Measurements from ENCODE around the gene IQCB1.

Gene IQCB1

DNA sequence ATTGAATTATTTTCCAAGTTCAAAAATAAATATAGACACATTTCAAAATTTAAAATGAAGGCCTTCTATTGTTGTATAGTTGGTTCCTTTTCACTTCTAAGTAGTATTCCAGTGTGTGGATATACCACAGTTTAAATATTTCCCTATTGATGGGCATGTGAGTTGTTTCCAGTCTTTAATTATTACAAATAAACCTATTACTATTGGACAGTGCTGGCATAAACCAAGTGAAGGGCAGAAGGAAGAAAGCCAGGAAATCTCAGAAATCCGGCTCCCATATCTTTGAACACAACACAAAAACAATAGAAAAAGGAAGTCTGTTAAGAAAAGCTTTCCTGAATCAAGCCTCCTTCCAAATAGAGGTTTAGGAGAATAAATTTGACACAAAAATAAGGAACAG is 111.4 kb downstream of the IQCB1 start:
- ATAC-seq: no peak
- TF ChIP-seq ZNF8 (CRISPR knock-in tag; IDR thresholded peaks at IDR 0.05) (peak; percentile 89), ESRRG (CRISPR knock-in tag; IDR thresholded peaks at IDR 0.05) (no peak)

DNA sequence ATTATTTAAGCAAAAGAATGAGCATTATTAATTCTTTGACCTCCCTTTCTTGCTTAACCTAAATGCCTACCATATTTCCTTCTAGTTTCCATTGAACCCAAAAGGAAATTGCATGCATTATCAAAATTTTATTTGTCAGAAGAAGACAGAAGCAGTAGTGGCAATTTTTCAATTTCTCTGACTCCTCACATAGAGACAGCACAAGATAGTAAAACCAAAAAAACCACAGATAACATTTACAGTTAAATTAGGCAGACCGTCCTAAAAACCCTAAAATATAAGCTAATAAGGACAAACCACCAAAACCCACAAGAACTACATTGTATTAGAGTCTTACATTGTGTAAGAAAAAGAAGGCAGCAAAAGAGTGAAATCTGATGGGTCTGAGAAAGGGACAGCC is 112.4 kb downstream of the IQCB1 start:
- TF ChIP-seq, protein P1, sequence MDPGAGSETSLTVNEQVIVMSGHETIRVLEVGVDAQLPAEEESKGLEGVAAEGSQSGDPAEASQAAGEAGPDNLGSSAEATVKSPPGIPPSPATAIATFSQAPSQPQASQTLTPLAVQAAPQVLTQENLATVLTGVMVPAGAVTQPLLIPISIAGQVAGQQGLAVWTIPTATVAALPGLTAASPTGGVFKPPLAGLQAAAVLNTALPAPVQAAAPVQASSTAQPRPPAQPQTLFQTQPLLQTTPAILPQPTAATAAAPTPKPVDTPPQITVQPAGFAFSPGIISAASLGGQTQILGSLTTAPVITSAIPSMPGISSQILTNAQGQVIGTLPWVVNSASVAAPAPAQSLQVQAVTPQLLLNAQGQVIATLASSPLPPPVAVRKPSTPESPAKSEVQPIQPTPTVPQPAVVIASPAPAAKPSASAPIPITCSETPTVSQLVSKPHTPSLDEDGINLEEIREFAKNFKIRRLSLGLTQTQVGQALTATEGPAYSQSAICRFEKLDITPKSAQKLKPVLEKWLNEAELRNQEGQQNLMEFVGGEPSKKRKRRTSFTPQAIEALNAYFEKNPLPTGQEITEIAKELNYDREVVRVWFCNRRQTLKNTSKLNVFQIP (CRISPR knock-in tag; IDR thresholded peaks at IDR 0.05; ENCODE audit: borderline replicate concordance, low read depth): no peak
- TF ChIP-seq RARB (CRISPR knock-in tag; IDR thresholded peaks at IDR 0.05) (no peak), GLIS3 (CRISPR knock-in tag; IDR thresholded peaks at IDR 0.05) (no peak), ZNF8 (CRISPR knock-in tag; IDR thresholded peaks at IDR 0.05) (no peak), ZNF70 (CRISPR knock-in tag; IDR thresholded peaks at IDR 0.05) (no peak), ISL1 (CRISPR knock-in tag; IDR thresholded peaks at IDR 0.05) (no peak), ARNTL (CRISPR knock-in tag; IDR thresholded peaks at IDR 0.05; ENCODE audit: borderline replicate concordance, low read depth) (no peak), BACH2 (CRISPR knock-in tag; IDR thresholded peaks at IDR 0.05; ENCODE audit: borderline replicate concordance) (no peak), ZNF565 (CRISPR knock-in tag; conservative IDR thresholded peaks at IDR 0.05; ENCODE audit: low read depth) (no peak), ESRRG (CRISPR knock-in tag; IDR thresholded peaks at IDR 0.05) (no peak), TOX (CRISPR knock-in tag; IDR thresholded peaks at IDR 0.05; ENCODE audit: borderline replicate concordance) (no peak), SNAI2 (CRISPR knock-in tag; IDR thresholded peaks at IDR 0.05) (no peak), ZFP30 (CRISPR knock-in tag; IDR thresholded peaks at IDR 0.05) (no peak), CSDC2 (CRISPR knock-in tag; IDR thresholded peaks at IDR 0.05) (no peak)
- TF ChIP-seq, protein P2, sequence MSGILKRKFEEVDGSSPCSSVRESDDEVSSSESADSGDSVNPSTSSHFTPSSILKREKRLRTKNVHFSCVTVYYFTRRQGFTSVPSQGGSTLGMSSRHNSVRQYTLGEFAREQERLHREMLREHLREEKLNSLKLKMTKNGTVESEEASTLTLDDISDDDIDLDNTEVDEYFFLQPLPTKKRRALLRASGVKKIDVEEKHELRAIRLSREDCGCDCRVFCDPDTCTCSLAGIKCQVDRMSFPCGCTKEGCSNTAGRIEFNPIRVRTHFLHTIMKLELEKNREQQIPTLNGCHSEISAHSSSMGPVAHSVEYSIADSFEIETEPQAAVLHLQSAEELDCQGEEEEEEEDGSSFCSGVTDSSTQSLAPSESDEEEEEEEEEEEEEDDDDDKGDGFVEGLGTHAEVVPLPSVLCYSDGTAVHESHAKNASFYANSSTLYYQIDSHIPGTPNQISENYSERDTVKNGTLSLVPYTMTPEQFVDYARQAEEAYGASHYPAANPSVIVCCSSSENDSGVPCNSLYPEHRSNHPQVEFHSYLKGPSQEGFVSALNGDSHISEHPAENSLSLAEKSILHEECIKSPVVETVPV (CRISPR knock-in tag; IDR thresholded peaks at IDR 0.05): no peak
- TF ChIP-seq, protein P3, sequence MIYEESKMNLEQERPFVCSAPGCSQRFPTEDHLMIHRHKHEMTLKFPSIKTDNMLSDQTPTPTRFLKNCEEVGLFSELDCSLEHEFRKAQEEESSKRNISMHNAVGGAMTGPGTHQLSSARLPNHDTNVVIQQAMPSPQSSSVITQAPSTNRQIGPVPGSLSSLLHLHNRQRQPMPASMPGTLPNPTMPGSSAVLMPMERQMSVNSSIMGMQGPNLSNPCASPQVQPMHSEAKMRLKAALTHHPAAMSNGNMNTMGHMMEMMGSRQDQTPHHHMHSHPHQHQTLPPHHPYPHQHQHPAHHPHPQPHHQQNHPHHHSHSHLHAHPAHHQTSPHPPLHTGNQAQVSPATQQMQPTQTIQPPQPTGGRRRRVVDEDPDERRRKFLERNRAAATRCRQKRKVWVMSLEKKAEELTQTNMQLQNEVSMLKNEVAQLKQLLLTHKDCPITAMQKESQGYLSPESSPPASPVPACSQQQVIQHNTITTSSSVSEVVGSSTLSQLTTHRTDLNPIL (CRISPR knock-in tag; IDR thresholded peaks at IDR 0.05; ENCODE audit: low read depth): no peak
- TF ChIP-seq, protein P4, sequence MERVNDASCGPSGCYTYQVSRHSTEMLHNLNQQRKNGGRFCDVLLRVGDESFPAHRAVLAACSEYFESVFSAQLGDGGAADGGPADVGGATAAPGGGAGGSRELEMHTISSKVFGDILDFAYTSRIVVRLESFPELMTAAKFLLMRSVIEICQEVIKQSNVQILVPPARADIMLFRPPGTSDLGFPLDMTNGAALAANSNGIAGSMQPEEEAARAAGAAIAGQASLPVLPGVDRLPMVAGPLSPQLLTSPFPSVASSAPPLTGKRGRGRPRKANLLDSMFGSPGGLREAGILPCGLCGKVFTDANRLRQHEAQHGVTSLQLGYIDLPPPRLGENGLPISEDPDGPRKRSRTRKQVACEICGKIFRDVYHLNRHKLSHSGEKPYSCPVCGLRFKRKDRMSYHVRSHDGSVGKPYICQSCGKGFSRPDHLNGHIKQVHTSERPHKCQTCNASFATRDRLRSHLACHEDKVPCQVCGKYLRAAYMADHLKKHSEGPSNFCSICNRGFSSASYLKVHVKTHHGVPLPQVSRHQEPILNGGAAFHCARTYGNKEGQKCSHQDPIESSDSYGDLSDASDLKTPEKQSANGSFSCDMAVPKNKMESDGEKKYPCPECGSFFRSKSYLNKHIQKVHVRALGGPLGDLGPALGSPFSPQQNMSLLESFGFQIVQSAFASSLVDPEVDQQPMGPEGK (CRISPR knock-in tag; IDR thresholded peaks at IDR 0.05; ENCODE audit: borderline replicate concordance): no peak
- TF ChIP-seq, protein P5, sequence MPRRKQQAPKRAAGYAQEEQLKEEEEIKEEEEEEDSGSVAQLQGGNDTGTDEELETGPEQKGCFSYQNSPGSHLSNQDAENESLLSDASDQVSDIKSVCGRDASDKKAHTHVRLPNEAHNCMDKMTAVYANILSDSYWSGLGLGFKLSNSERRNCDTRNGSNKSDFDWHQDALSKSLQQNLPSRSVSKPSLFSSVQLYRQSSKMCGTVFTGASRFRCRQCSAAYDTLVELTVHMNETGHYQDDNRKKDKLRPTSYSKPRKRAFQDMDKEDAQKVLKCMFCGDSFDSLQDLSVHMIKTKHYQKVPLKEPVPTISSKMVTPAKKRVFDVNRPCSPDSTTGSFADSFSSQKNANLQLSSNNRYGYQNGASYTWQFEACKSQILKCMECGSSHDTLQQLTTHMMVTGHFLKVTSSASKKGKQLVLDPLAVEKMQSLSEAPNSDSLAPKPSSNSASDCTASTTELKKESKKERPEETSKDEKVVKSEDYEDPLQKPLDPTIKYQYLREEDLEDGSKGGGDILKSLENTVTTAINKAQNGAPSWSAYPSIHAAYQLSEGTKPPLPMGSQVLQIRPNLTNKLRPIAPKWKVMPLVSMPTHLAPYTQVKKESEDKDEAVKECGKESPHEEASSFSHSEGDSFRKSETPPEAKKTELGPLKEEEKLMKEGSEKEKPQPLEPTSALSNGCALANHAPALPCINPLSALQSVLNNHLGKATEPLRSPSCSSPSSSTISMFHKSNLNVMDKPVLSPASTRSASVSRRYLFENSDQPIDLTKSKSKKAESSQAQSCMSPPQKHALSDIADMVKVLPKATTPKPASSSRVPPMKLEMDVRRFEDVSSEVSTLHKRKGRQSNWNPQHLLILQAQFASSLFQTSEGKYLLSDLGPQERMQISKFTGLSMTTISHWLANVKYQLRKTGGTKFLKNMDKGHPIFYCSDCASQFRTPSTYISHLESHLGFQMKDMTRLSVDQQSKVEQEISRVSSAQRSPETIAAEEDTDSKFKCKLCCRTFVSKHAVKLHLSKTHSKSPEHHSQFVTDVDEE (CRISPR knock-in tag; IDR thresholded peaks at IDR 0.05): no peak
- no peak for ATAC-seq

DNA sequence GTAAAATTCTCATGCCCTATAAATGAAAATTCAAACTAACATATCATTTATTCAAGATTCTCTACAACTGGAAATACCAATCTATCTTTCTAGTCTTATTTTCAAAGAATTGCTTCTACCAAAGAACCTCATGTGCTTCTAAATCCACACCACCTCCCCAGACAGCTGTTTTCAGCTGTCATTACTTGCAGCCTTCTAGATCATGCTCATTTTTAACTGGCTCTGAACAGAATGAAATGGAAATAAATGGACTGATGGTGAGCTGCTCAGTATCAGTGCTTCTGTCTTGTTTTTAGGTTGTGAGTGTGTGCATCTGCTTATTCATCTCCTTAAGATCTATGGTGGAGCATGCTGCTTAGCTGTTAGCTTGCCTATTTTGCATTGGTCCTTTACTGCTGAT is 114.7 kb downstream of the IQCB1 start:
- no peak for ATAC-seq
- no peak for TF ChIP-seq SNAI2 (CRISPR knock-in tag; IDR thresholded peaks at IDR 0.05)
- TF ChIP-seq GLIS3 (CRISPR knock-in tag; IDR thresholded peaks at IDR 0.05): no peak
- no peak for TF ChIP-seq ZC3H10 (CRISPR knock-in tag; IDR thresholded peaks at IDR 0.05)
- no peak for TF ChIP-seq ARNTL (CRISPR knock-in tag; IDR thresholded peaks at IDR 0.05; ENCODE audit: borderline replicate concordance, low read depth)

All from SK-N-SH treated with all-trans-retinoic acid at 6 μM for 48 hours (cell line).